ENCODE measurements around the gene NCAM1. TPM values are rescaled to one million over a fixed set of nuclear protein-coding genes. Genes with fewer than 3 reads are reported as not detected.

NCAM1 gene
- total and polyA plus RNA-seq, 2 of the 13 experiments (the other 11 are each of a cell fraction or from before 2014, with no cell fraction given) = 0.05 TPM; not detected in 1

DNA sequence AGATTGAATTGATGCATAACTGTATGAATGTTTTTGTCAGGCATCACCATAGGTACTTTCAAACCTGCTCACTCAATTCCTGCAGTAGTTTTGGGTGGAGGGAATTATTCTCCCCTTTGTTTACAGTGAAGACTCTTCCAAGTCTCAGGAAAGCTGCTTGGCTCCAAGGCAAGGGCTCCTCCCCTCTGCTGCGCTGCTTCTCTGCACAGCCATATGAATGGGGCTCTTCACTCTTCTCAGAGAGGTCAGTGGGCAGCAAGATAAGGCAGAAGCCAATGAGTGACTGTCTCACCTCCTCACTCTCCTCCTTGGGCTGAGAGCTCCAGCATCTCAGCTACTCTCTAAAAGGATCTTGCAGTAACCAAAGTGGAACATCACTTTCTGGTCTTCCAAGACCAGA is 187.4 kb downstream of the NCAM1 start:
- H3K4me3 ChIP-seq (replicated peaks in 1 of 3; ENCODE audit: insufficient read depth in 1 of 3, low read depth in 2 of 3, low read length in 3 of 3) = no peak overlapping the region
- CTCF ChIA-PET (ENCODE audit: low intra/inter-chr PET ratio, low total read pairs) = no interaction called here
- no peak overlapping the region for H3K4me2 ChIP-seq (ENCODE audit: low read depth, low read length)
- POLR2A ChIA-PET = no interaction called here
- H3K79me2 ChIP-seq (ENCODE audit: insufficient read depth, low read length) = no peaks in the 10 kb centered on the region
- TF ChIP-seq, protein P1, sequence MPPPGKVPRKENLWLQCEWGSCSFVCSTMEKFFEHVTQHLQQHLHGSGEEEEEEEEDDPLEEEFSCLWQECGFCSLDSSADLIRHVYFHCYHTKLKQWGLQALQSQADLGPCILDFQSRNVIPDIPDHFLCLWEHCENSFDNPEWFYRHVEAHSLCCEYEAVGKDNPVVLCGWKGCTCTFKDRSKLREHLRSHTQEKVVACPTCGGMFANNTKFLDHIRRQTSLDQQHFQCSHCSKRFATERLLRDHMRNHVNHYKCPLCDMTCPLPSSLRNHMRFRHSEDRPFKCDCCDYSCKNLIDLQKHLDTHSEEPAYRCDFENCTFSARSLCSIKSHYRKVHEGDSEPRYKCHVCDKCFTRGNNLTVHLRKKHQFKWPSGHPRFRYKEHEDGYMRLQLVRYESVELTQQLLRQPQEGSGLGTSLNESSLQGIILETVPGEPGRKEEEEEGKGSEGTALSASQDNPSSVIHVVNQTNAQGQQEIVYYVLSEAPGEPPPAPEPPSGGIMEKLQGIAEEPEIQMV (CRISPR knock-in tag; IDR thresholded peaks at IDR 0.05; ENCODE audit: low read depth) = no peak
- TF ChIP-seq ZNF720 (CRISPR knock-in tag; IDR thresholded peaks at IDR 0.05) = no peak
- in situ Hi-C loops (cut with HindIII; ENCODE audit: extremely low pct_ligation_motif_present, low pct_unique_long_range_greater_than_20kb) = no loop called here
- H3K9ac ChIP-seq (ENCODE audit: insufficient read depth, low read depth, low read length) = no peak overlapping the region
- BruUV-seq (replicated peaks) = no TSS peak
- DNase-seq (ENCODE audit: low spot score) (no peak), ATAC-seq (no peak), FAIRE-seq (no peak)
- 0% methylated on average over 1 of the region's 1 CpG for WGBS (ENCODE audit: low lambda C conversion rate)
- H3K36me3 ChIP-seq (replicated peaks in 1 of 2; ENCODE audit: control insufficient read depth in 1 of 2, insufficient read depth in 2 of 2, low read length in 2 of 2) = no peaks in the 10 kb centered on the region
- H4K20me1 ChIP-seq (ENCODE audit: insufficient read depth, low read length) = no peaks in the 10 kb centered on the region
- H2AFZ ChIP-seq (ENCODE audit: low read length) = no peak overlapping the region
- H3K9me3 ChIP-seq (ENCODE audit: low read length) = no peaks in the 10 kb centered on the region
- H3K4me1 ChIP-seq (ENCODE audit: insufficient read depth, low read length) = no peaks in the 10 kb centered on the region
- H3K27me3 ChIP-seq (ENCODE audit: control insufficient read depth in 1 of 2, insufficient read depth in 2 of 2, low read length in 2 of 2) = peaks cover 0 to 5% of the 10 kb centered on the region in 2 experiments; a peak in 2 of 5 replicates
- no peak overlapping the region for H3K27ac ChIP-seq (ENCODE audit: extremely low read length, insufficient read depth, low read length)
- intact Hi-C loops (cut with micrococcal nuclease; ENCODE audit: unreplicated experiment) = no loop called here

DNA sequence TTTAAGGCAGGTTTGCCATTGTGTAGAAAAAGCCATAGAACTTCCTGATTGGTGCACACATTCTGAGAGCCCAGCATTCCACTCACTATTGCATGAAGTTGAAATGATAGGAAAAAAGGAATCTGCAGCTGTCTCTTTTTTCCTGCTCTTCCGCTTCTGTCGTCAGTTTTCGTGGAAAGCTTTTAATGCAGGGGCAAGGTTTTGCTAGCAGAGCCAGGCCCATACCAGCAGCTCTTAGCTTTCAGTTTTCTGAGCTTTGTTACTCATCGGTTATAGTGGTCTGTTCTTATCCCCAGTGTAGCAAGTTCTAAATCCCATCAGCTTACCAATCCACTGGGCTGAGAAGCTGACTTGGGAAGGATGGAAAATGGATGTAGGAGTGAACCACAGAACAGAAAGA is 190.3 kb downstream of the NCAM1 start:
- FAIRE-seq (no peak), DNase-seq (ENCODE audit: low spot score) (no peak), ATAC-seq (no peak)
- Histone ChIP-seq H3K4me3 (replicated peaks in 1 of 3; ENCODE audit: insufficient read depth in 1 of 3, low read depth in 2 of 3, low read length in 3 of 3) (no peak overlapping the region), H3K27ac (ENCODE audit: extremely low read length, insufficient read depth, low read length) (no peak overlapping the region), H4K20me1 (ENCODE audit: insufficient read depth, low read length) (no peaks in the 10 kb centered on the region), H2AFZ (ENCODE audit: low read length) (no peak overlapping the region), H3K27me3 (ENCODE audit: control insufficient read depth in 1 of 2, insufficient read depth in 2 of 2, low read length in 2 of 2) (no peaks in the 10 kb centered on the region; a peak in 1 of 5 replicates), H3K36me3 (replicated peaks in 1 of 2; ENCODE audit: control insufficient read depth in 1 of 2, insufficient read depth in 2 of 2, low read length in 2 of 2) (no peaks in the 10 kb centered on the region), H3K9ac (ENCODE audit: insufficient read depth, low read depth, low read length) (no peak overlapping the region), H3K79me2 (ENCODE audit: insufficient read depth, low read length) (no peaks in the 10 kb centered on the region), H3K9me3 (ENCODE audit: low read length) (no peaks in the 10 kb centered on the region), H3K4me1 (ENCODE audit: insufficient read depth, low read length) (no peaks in the 10 kb centered on the region), H3K4me2 (ENCODE audit: low read depth, low read length) (no peak overlapping the region)
- intact Hi-C loops (cut with micrococcal nuclease; ENCODE audit: unreplicated experiment) (no loop called here), in situ Hi-C loops (cut with HindIII; ENCODE audit: extremely low pct_ligation_motif_present, low pct_unique_long_range_greater_than_20kb) (no loop called here)
- TF ChIP-seq SNAI1 (CRISPR knock-in tag; IDR thresholded peaks at IDR 0.05; ENCODE audit: borderline replicate concordance) = no peak
- no peak for TF ChIP-seq HOXA5 (CRISPR knock-in tag; IDR thresholded peaks at IDR 0.05)
- TF ChIP-seq, protein P2, sequence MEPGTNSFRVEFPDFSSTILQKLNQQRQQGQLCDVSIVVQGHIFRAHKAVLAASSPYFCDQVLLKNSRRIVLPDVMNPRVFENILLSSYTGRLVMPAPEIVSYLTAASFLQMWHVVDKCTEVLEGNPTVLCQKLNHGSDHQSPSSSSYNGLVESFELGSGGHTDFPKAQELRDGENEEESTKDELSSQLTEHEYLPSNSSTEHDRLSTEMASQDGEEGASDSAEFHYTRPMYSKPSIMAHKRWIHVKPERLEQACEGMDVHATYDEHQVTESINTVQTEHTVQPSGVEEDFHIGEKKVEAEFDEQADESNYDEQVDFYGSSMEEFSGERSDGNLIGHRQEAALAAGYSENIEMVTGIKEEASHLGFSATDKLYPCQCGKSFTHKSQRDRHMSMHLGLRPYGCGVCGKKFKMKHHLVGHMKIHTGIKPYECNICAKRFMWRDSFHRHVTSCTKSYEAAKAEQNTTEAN (CRISPR knock-in tag; conservative IDR thresholded peaks at IDR 0.05) = no peak
- TF ChIP-seq KDM3A (CRISPR knock-in tag; IDR thresholded peaks at IDR 0.05; ENCODE audit: low read depth) = no peak
- no peak for TF ChIP-seq SOX6 (IDR thresholded peaks at IDR 0.05)
- no peak for TF ChIP-seq SOX6 (CRISPR knock-in tag; IDR thresholded peaks at IDR 0.05)
- no peak for TF ChIP-seq ZNF777 (CRISPR knock-in tag; IDR thresholded peaks at IDR 0.05)
- TF ChIP-seq GFI1 (CRISPR knock-in tag; IDR thresholded peaks at IDR 0.05; ENCODE audit: borderline replicate concordance) = no peak
- TF ChIP-seq ZMYM3 (CRISPR knock-in tag; IDR thresholded peaks at IDR 0.05) = no peak
- TF ChIP-seq KAT7 (CRISPR knock-in tag; IDR thresholded peaks at IDR 0.05; ENCODE audit: borderline replicate concordance) = no peak
- no peak for TF ChIP-seq PHF20 (CRISPR knock-in tag; IDR thresholded peaks at IDR 0.05)
- TF ChIP-seq ZNF484 (CRISPR knock-in tag; IDR thresholded peaks at IDR 0.05; ENCODE audit: borderline replicate concordance, low read depth) = no peak
- no peak for TF ChIP-seq TRIM24 (CRISPR knock-in tag; IDR thresholded peaks at IDR 0.05)
- TF ChIP-seq, protein P3, sequence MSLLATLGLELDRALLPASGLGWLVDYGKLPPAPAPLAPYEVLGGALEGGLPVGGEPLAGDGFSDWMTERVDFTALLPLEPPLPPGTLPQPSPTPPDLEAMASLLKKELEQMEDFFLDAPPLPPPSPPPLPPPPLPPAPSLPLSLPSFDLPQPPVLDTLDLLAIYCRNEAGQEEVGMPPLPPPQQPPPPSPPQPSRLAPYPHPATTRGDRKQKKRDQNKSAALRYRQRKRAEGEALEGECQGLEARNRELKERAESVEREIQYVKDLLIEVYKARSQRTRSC (CRISPR knock-in tag; IDR thresholded peaks at IDR 0.05; ENCODE audit: low read depth) = no peak
- TF ChIP-seq ARHGAP35 (CRISPR knock-in tag; IDR thresholded peaks at IDR 0.05; ENCODE audit: borderline replicate concordance) = no peak
- no peak for TF ChIP-seq GABPB1 (CRISPR knock-in tag; IDR thresholded peaks at IDR 0.05)
- TF ChIP-seq MIXL1 (CRISPR knock-in tag; IDR thresholded peaks at IDR 0.05) = no peak
- CTCF ChIA-PET (ENCODE audit: low intra/inter-chr PET ratio, low total read pairs) = no interaction called here
- POLR2A ChIA-PET = no interaction called here
- 13% methylated on average over 4 of the region's 4 CpGs for WGBS (ENCODE audit: low lambda C conversion rate)
- no TSS peak for BruUV-seq (replicated peaks)
